ENCODE measurements around the gene LRRC46. TPM values are rescaled to one million over a fixed set of nuclear protein-coding genes. Genes with fewer than 3 reads are reported as not detected.

The LRRC46 gene
- total RNA-seq, 2 donors from 2014 or later = 0.59 TPM; not detected in 1

- Histone ChIP-seq H3K36me3 (peaks cover 38% of the 10 kb centered on the region), H3K27ac (no peak overlapping the region), H3K4me3 (no peak overlapping the region), H3K4me1 (peaks cover 0 to 17% of the 10 kb centered on the region in 2 donors), H3K9me3 (no peaks in the 10 kb centered on the region), H3K27me3 (no peaks in the 10 kb centered on the region)
- no peak for TF ChIP-seq CTCF (IDR thresholded peaks at IDR 0.05)
- no peak for DNase-seq (ENCODE audit: low spot score)
Measured at GRCh38 chr17:47829870-47830269, 1.6 kb upstream of the LRRC46 start.

GRCh38 chr17:47830396-47831002 is 971 bp upstream of the LRRC46 start:
- peak overlapping the region; percentile 68 to 85 for H3K4me3 ChIP-seq
- peak overlapping the region; percentile 48 to 75 for H3K27ac ChIP-seq
- H3K27me3 ChIP-seq = no peaks in the 10 kb centered on the region
- peaks cover 32% of the 10 kb centered on the region for H3K36me3 ChIP-seq
- no peak for DNase-seq (ENCODE audit: low spot score)
- peaks cover 0 to 17% of the 10 kb centered on the region in 2 donors for H3K4me1 ChIP-seq
- no peak for TF ChIP-seq CTCF (IDR thresholded peaks at IDR 0.05)
- no peaks in the 10 kb centered on the region for H3K9me3 ChIP-seq

- DNase-seq (ENCODE audit: low spot score) = no peak
- Histone ChIP-seq H3K9me3 (no peaks in the 10 kb centered on the region), H3K4me1 (peaks cover 0 to 17% of the 10 kb centered on the region in 2 donors), H3K27me3 (no peaks in the 10 kb centered on the region), H3K27ac (no peak overlapping the region), H3K4me3 (peak overlapping the region; percentile 68 to 85), H3K36me3 (peaks cover 22% of the 10 kb centered on the region)
- no peak for TF ChIP-seq CTCF (IDR thresholded peaks at IDR 0.05)
Measured at GRCh38 chr17:47831934-47832327, 461 bp downstream of the LRRC46 start.

- H3K4me3 ChIP-seq = no peak overlapping the region
- no peak overlapping the region for H3K27ac ChIP-seq
- peaks cover 5% of the 10 kb centered on the region for H3K36me3 ChIP-seq
- TF ChIP-seq CTCF (IDR thresholded peaks at IDR 0.05) = no peak
- DNase-seq (ENCODE audit: low spot score) = no peak
- no peaks in the 10 kb centered on the region for H3K9me3 ChIP-seq
- H3K27me3 ChIP-seq = no peaks in the 10 kb centered on the region
- H3K4me1 ChIP-seq = peaks cover 0 to 28% of the 10 kb centered on the region in 2 donors
Measured at GRCh38 chr17:47834756-47835155, 3.3 kb downstream of the LRRC46 start.

GRCh38 chr17:47836601-47837000 is 5.1 kb downstream of the LRRC46 start:
- no peak overlapping the region for H3K4me3 ChIP-seq
- no peaks in the 10 kb centered on the region for H3K9me3 ChIP-seq
- no peak for TF ChIP-seq CTCF (IDR thresholded peaks at IDR 0.05)
- no peak for DNase-seq (ENCODE audit: low spot score)
- H3K4me1 ChIP-seq = peaks cover 0 to 30% of the 10 kb centered on the region in 2 donors
- H3K27ac ChIP-seq = no peak overlapping the region
- H3K27me3 ChIP-seq = no peaks in the 10 kb centered on the region
- peaks cover 5% of the 10 kb centered on the region for H3K36me3 ChIP-seq

Data from right atrium auricular region (tissue), 2 donors.